NOMO-1 treated with dmso at 0.1 percent for 144 hours (cell line): Measurements from ENCODE around the gene ASB2.
A peak's percentile ranks its signal among the peaks of the same experiment; 100 is the strongest.

ENCODE experiments used
- DNase-seq: peaks from one replicate; lab custom pipeline; 2025; ENCODE audit not compliant: unreplicated experiment; lab: John Stamatoyannopoulos, UW

Gene ASB2

GRCh38 chr14:93980456-93981201 is 4.3 kb upstream of the ASB2 start:
- no peak for DNase-seq

DNA sequence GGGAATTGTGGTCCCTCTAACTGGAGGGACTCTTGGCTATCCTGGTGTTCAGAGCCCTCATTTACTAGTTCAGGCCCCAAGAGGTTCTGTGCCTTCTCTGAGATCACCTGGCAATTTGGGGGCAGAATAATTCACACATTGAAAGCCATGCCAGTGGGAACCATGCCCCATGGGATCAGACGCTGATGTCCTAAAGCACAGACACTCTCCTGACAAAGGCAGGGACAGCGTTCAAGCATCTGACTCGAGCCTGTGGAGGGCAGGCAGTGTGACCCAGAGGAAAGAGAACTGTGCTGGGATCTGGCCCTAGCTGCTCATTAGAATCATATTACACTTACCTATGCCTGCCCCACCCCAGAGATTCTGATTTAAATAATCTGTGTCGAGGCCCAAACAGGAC is 2.4 kb upstream of the ASB2 start:
- no peak for DNase-seq

DNA sequence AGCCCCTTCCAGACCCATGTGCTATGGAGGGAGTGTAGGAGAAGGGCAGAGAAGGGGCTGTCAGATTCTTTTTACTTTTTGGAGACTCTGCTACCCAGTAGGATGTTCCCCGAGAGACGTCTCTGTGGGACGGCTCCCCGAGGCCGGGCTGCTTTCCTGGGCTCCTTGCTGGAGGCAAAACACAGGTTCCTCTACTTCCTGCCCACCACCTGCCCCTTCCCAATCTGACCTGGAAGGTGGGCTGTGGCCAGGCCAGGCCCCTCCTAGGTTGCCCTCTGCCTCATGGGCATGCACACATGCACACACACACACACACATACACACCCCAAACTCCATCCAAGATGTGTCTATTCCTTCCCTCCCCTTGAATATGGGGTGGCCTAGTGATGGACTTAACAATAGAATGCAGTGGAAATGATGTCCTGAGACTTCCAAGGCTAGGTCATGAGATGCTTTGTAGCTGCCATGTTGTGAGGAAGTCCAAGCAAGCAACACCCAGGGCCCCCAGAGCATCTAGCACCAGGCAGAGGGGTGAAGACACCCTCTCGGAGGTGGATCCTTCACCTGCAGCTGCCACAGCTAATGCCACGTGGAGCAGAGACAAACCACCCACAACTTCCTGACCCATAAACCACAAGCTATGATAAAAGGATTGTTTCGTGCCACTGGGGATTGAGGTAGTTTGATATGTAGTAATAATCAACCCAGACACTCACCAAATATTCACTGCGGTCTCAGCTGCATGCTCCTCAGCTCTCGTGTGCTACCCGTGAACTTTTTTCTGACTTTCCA is 1.6 kb upstream of the ASB2 start:
- DNase-seq: no peak

DNA sequence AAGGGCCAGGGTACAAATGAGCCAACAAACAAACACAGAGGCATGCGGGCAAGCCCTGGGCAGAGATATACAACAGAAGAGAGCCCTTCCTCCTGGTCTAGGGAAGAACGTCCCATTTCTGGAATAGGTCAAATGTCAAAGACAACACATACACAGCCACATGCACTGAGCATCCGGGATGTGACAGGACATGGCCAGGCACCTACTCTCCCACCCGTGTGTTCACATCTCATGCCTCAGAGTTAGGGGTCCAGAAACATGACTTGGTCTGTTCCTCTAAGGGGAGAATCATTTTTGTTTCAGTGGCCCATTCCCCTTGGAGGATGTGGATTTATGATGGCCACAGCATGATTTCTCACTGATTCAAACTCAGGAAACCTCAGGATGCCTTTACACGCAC is 801 bp upstream of the ASB2 start:
- DNase-seq: no peak

- no peak for DNase-seq
Observed at GRCh38 chr14:93975791-93976476, 436 bp downstream of the ASB2 start.

GRCh38 chr14:93974833-93975232 is 1.5 kb downstream of the ASB2 start:
- DNase-seq: no peak

DNA sequence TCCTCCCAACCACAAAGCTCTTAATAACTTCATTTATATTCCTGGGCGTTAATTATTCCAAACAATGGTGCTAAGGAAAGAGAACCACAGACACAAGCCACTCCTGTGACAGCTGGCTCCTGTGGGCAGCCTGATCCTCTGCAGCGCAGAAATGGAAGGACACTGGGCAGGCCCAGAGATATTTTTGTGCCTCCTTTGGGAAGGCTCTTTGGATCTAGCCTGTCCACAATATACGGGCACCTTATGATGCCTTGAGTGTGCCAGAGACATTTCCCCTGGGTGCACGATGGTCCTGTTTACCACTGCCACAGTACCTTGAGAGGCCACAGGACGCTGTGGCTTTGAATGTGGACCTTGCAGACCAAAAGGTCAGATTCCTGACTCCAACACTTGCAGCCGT is 2.1 kb downstream of the ASB2 start:
- DNase-seq: no peak

DNA sequence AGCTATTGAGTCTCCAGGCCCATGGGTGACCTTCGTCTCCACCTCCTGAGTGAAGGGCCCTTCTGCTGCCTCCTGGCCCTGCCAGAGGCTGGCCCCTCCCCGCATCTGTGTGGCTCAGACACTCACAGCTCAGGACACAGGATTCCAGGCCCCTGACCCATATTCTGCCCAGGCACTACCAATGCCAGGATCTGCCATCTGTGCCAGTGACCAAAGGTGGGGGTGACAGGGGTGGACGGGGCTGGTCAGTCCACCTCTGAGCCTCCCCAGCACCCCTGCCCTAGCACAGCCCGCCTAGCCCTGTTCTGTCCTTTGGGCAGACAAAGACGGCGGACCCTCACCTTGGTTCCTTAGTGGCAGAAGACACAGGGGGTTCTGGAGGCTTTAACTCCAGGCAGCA is 2.8 kb downstream of the ASB2 start:
- no peak for DNase-seq

DNA sequence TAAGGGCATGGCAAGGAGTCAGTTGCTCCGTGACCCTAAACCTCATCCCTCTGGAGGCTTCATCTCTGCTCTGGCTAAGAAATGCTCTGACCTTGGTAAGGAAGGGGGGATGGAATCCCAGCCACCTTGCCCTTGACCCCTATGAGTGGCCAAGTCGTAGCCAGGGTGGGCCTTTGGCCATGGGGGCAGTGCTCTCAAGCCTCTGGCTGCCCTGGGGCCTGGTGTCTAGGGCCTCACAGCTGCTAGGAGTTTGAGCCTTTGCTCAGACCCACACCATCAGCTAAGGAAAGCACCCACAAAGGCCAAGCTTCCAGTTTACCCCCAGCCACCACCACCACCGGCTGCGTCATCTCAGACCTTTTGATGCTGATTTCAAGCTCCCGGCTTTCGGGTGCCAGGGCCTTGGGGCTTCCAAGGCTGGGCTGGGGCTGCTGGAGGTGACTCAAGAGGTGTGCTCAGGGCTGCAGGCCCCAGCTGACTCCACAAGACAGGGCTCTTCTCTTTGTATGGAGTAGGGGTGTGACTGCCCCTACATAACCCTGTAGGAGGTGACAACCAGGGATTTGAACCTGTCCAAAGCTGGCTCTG is 3.7 kb downstream of the ASB2 start:
- no peak for DNase-seq

DNA sequence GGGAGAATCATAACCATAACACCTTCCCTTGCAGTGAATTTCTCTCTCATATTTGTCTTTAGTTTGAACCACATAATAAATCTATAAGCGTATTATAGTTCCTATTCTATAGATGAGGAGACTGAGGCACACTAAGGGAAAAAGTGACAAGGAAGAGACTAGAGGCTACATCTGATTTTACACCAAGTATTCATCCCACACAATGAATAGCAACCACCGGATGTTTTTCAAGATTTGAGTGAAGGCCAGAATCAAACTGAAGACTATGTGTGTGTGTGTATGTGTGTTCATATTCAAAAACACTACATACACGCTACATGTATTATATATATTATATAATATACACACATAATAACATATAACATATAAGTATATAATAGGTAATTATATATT is 4.7 kb downstream of the ASB2 start:
- DNase-seq: no peak

DNA sequence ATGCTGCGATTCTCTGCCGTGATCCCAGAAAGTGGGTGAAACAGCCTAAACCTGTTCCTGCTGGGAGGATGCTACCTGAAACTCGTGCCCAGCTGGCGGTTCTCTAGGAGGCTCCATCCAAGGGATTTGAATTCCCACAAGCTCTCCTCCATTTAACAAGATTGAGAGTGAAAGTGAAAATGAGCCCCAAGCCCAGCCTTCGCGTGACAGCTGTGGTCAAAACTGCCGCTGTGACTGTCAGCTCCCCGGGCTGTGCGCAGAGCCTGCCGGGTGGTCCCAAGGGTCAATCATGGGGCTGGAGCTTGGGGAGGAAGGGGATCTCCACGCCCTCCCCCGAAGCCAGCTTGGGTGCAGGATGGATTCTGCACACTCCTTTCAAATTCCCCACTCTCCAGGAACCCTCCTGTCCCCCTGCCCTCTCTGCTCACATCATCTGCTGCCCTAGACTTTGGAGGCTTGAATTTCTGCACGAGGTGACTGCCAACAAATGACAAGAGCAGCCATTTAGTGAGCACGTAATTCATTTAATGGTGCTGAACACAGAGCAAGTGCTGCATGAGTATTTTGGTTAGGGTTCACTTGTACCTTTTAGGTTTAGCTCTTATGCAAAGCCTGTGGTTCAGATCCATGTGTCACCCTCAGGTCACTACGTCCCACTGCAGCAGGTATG is 5.3 kb downstream of the ASB2 start:
- DNase-seq: peak; percentile 46

DNA sequence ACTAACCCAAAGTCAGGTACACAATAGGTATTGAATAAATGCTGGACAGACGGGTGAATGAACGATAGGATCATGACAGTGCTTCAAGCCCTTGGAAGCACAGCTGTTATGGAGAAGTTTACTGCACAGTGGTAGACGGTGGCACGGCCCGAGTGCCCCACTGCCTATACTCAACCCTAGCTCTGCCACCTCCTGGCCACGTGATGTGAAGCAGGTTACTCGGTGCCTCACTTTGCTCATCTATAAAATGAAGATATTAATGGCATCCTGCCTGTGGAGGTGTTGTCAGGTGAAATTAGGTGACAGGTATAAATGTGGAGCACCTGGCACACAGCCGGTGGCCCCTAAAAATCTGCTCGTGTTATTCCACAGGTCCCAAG is 5.8 kb downstream of the ASB2 start:
- peak; percentile 42 for DNase-seq

DNA sequence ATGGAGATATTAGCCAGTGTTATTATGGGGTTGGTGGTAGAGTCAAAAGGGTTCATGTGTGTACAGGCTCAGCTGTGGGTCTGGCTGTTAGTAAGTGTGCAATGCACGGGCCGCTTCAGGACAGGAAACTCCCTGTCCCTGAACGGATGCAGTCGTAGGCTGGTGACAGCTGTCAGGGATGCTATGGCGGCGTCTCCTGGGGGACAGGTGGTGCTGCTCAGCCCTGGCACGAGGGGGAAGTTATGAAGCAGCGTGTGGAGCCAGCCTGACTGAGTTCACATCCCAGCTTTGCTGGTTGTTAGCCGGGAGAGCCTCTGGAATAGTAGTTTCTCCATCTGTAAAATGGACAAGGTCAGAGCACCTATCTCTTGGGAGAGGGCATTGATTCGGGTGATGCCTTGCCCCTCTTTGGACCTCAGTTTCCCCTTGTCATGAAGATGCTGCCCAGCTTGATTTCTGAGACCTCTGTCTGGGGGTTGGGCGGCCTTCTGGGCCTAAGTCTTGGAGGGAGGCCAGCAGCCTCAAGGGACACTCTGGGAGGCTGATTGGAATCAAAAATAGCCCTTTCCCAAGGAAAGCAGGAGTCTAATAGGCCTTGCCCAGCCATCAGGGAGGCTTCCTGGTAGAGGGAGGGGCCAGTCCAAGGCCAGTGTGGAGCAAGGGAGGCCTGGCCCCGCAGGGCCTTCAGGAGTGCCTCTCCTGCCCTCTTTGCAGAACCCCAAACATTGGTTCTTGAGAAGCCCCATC is 7.1 kb downstream of the ASB2 start:
- no peak for DNase-seq

DNA sequence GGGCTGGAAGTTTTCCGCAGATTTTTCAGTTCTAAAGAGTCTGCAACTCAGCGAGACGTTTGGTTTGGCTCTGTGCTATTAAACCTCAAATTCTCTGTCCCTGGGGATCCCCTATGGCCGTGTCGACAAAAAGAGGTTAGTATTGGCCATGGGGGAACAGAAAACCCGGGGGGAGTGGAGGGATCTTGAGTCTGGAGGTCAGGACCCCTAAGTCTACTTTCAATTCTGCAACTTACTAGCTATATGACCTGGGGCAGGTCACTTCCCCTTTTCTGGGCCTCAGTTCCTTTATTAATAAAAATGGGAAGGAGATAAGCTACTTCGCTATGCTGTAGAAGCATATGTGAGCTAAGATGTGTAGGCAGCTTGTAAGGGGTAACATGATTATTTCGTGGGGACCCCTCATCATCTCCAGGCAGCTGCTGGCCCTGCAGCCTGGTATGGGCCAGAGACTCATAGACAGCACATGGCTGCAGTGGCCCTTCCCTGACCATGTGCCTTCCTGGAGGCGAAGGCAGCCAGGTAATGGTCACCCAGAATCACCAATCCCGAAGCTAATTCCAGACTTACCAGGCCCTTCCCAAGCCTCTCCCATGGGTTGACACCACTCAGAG is 8.6 kb downstream of the ASB2 start:
- peak; percentile 68 for DNase-seq

- no peak for DNase-seq
Observed at GRCh38 chr14:93965946-93966474, 10.4 kb downstream of the ASB2 start.

- DNase-seq: no peak
Observed at GRCh38 chr14:93965287-93965821, 11.0 kb downstream of the ASB2 start.

- no peak for DNase-seq
Observed at GRCh38 chr14:93964820-93965286, 11.5 kb downstream of the ASB2 start.

GRCh38 chr14:93964281-93964680 is 12.1 kb downstream of the ASB2 start:
- no peak for DNase-seq

GRCh38 chr14:93963692-93964091 is 12.7 kb downstream of the ASB2 start:
- DNase-seq: no peak
